ENCODE measurements around the gene AP3D1.

DNA sequence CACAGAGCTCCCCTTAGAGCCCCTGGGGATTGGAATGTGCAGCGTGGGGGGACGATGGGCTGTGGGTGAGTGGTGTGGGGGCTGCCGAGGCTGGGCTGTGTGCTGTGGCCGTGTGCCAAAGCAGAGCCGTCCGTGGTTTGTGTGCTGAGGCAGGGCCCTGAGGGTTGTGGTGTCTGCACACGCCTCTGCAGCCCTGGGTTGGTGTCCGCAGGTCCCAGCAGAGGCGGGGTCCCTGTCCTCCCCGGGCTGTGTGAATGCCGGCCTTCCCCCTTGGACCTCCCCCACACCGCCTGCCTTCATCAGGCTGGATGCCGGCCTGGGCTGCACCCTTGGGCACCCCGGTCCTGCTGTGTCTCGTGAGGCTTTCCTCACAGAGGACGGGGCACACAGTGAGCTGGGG lies 38.5 kb upstream of the AP3D1 start:
- TF ChIP-seq, protein P1, sequence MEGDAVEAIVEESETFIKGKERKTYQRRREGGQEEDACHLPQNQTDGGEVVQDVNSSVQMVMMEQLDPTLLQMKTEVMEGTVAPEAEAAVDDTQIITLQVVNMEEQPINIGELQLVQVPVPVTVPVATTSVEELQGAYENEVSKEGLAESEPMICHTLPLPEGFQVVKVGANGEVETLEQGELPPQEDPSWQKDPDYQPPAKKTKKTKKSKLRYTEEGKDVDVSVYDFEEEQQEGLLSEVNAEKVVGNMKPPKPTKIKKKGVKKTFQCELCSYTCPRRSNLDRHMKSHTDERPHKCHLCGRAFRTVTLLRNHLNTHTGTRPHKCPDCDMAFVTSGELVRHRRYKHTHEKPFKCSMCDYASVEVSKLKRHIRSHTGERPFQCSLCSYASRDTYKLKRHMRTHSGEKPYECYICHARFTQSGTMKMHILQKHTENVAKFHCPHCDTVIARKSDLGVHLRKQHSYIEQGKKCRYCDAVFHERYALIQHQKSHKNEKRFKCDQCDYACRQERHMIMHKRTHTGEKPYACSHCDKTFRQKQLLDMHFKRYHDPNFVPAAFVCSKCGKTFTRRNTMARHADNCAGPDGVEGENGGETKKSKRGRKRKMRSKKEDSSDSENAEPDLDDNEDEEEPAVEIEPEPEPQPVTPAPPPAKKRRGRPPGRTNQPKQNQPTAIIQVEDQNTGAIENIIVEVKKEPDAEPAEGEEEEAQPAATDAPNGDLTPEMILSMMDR (IDR thresholded peaks at IDR 0.05; ENCODE audit: insufficient read depth, low read depth, low read length), result no peak
- no peak for TF ChIP-seq EZH2 (IDR thresholded peaks at IDR 0.05; ENCODE audit: insufficient read depth, low read length)

Data from astrocyte (in vitro differentiated cells and primary cell).